Endothelial cell of umbilical vein (primary cell): ENCODE measurements around the gene RCOR3. TPM values are rescaled to one million over a fixed set of nuclear protein-coding genes. Genes with fewer than 3 reads are reported as not detected.

Experiments
- BruUV-seq: library from RNA; stranded (reverse); fragments of 400-500 nt; replicated peaks from 2 replicates; lab custom pipeline; 2021; lab: Mats Ljungman, UMichigan
- CTCF ChIA-PET: fragments of 300-600, 350-600 bp; sonication (Branson Sonifier 250); formaldehyde crosslinking; loops from one replicate; lab custom pipeline; 2021; ENCODE audit warnings: antibody characterized with exemption, inconsistent platforms; lab: Charles Lee
- POLR2A ChIA-PET: fragments of 300-600, 350-600 bp; sonication (Branson Sonifier 250); formaldehyde crosslinking; loops from one replicate; lab custom pipeline; 2021; ENCODE audit warnings: antibody characterized with exemption, inconsistent platforms; lab: Charles Lee
- DNase-seq: peaks from one replicate; pipeline ENCODE4 v3.0.0-alpha.2; 2011; ENCODE audit warnings: low read depth, low spot score
- FAIRE-seq: peaks from 2 replicates; lab custom pipeline; 2011; peaks lifted over from hg19 to GRCh38; lab: Jason Lieb, UNC
- H2AFZ ChIP-seq: 2 replicates; pipeline ENCODE4 v1.6.0; 2012; ENCODE audit warnings: low read depth, low read length, control low read depth, inconsistent platforms
- H3K27ac ChIP-seq: 2 replicates; pipeline ENCODE4 v1.5.1; 2011; ENCODE audit warnings: low read depth, mild to moderate bottlenecking, control low read depth, low read length, moderate library complexity; ENCODE audit not compliant: insufficient read depth
- H3K27me3 ChIP-seq, 2 experiments: 2 replicates each; pipeline versions ENCODE4 v1.6.0 to v1.6.1; 2011; ENCODE audit warnings: low read length in 2 of 2, mixed read lengths in 1 of 2; ENCODE audit not compliant: control insufficient read depth in 2 of 2, insufficient read depth in 2 of 2
- H3K36me3 ChIP-seq, 2 experiments: 2 replicates in 1 of 2; 3 replicates in 1 of 2; pipeline ENCODE4 v1.5.1; 2011; ENCODE audit warnings: low read length in 2 of 2, mild to moderate bottlenecking in 1 of 2, moderate library complexity in 1 of 2; ENCODE audit not compliant: control insufficient read depth in 2 of 2, insufficient read depth in 2 of 2; ENCODE audit errors: extremely low read depth in 1 of 2
- H3K4me1 ChIP-seq: 3 replicates; pipeline ENCODE4 v1.5.1; 2011; ENCODE audit warnings: mild to moderate bottlenecking, low read length; ENCODE audit not compliant: control insufficient read depth, insufficient read depth; ENCODE audit errors: extremely low read depth
- H3K4me2 ChIP-seq: 2 replicates; pipeline ENCODE4 v1.6.1; 2011; ENCODE audit warnings: low read length, control low read depth, mixed read lengths; ENCODE audit not compliant: insufficient read depth
- H3K4me3 ChIP-seq, 3 experiments: fragments of 200-600 bp in 1 of 3; sonication (generic), shearing (Covaris generic) in 1 of 3; replicated peaks in 1 of 3; 2 replicates each; pipeline ENCODE4 v1.5.1; 2011 to 2016; ENCODE audit warnings: control low read depth in 3 of 3, low read length in 3 of 3, mild to moderate bottlenecking in 2 of 3, inconsistent platforms in 1 of 3, low read depth in 1 of 3, moderate library complexity in 1 of 3; ENCODE audit not compliant: insufficient read depth in 1 of 3
- H3K79me2 ChIP-seq: 2 replicates; pipeline ENCODE4 v1.6.0; 2012; ENCODE audit warnings: low read length, inconsistent platforms; ENCODE audit not compliant: control insufficient read depth, insufficient read depth
- H3K9ac ChIP-seq: replicated peaks from 2 replicates; pipeline ENCODE3; 2011; ENCODE audit warnings: low read length, control low read depth; ENCODE audit not compliant: insufficient read depth; ENCODE audit errors: extremely low read depth
- H3K9me1 ChIP-seq: replicated peaks from 3 replicates; pipeline ENCODE4 v1.6.0; 2011; ENCODE audit warnings: mild to moderate bottlenecking, low read length; ENCODE audit not compliant: control insufficient read depth, insufficient read depth; ENCODE audit errors: extremely low read depth
- H3K9me3 ChIP-seq: replicated peaks from 2 replicates; pipeline ENCODE4 v1.5.1; 2012; ENCODE audit warnings: low read length, inconsistent platforms; ENCODE audit not compliant: control insufficient read depth, insufficient read depth
- H4K20me1 ChIP-seq: replicated peaks from 2 replicates; pipeline ENCODE3; 2011; ENCODE audit warnings: mild to moderate bottlenecking, low read length; ENCODE audit not compliant: control insufficient read depth, insufficient read depth; ENCODE audit errors: extremely low read depth
- CTCF ChIP-seq, 2 donors: IDR thresholded peaks; 1 replicate in 1 of 2; 2 replicates in 1 of 2; pipeline ENCODE4 v1.5.1; 2011; ENCODE audit warnings: low read length in 2 of 2, mild to moderate bottlenecking in 2 of 2, moderate library complexity in 2 of 2, control low read depth in 1 of 2, inconsistent platforms in 1 of 2, low read depth in 1 of 2; ENCODE audit not compliant: insufficient read depth in 1 of 2; ENCODE audit errors: extremely low read depth in 1 of 2
- EZH2 ChIP-seq: IDR thresholded peaks from 2 replicates; pipeline ENCODE4 v1.6.1; 2012; ENCODE audit warnings: borderline replicate concordance, low read depth, mild to moderate bottlenecking, moderate library complexity, low read length, inconsistent platforms; ENCODE audit not compliant: severe bottlenecking
- FOS ChIP-seq: IDR thresholded peaks from 2 replicates; pipeline ENCODE4 v1.6.1; 2011; ENCODE audit warnings: mild to moderate bottlenecking, low read length, moderate library complexity, borderline replicate concordance; ENCODE audit not compliant: insufficient read depth
- GATA2 ChIP-seq: IDR thresholded peaks from 2 replicates; pipeline ENCODE4 v1.7.0; 2011; ENCODE audit warnings: low read depth, mild to moderate bottlenecking, moderate library complexity, mixed read lengths, low read length; ENCODE audit not compliant: insufficient read length, insufficient read depth
- JUN ChIP-seq: IDR thresholded peaks from 2 replicates; pipeline ENCODE4 v1.6.1; 2011; ENCODE audit warnings: borderline replicate concordance, low read depth; ENCODE audit not compliant: insufficient read length, insufficient read depth
- MAX ChIP-seq: IDR thresholded peaks from 2 replicates; pipeline ENCODE4 v1.6.1; 2011; ENCODE audit not compliant: insufficient read depth, insufficient read length
- MYC ChIP-seq: IDR thresholded peaks from one replicate; pipeline ENCODE4 v1.6.1; 2011; ENCODE audit warnings: mild to moderate bottlenecking, low read depth, low read length
- POLR2A ChIP-seq: IDR thresholded peaks from 2 replicates; pipeline ENCODE4 v1.6.1; 2012; ENCODE audit warnings: low read depth, mild to moderate bottlenecking, control low read depth, low read length
- POLR2AphosphoS5 ChIP-seq: IDR thresholded peaks from 2 replicates; pipeline ENCODE4 v1.6.1; 2012; ENCODE audit warnings: low read depth, mild to moderate bottlenecking, control low read depth, low read length, moderate library complexity; ENCODE audit not compliant: insufficient read depth
- dilution Hi-C: fragments of 300-500 bp; cut with MboI; formaldehyde crosslinking; loops from one replicate; pipeline ENCODE4 v1.15.0; 2019; ENCODE audit warnings: low sequenced_read_pairs; ENCODE audit not compliant: extremely low pct_ligation_motif_present
- intact Hi-C: fragments of 100-400 bp; cut with micrococcal nuclease; formaldehyde crosslinking; loops from one replicate; pipeline ENCODE4 v1.10.0; 2022
- polyA plus RNA-seq, 4 experiments: library from polyadenylated mRNA; depleted of rRNA in 3 of 4; stranded (reverse) in 3 of 4; unstranded in 1 of 4; fragments of >200 nt; gene quantifications; 2 replicates each; pipeline versions ENCODE4 v1.2.1 to v1.2.3, GENCODE V29; 2011 to 2012; ENCODE audit warnings: missing spikeins in 1 of 4
- total RNA-seq: library from RNA; stranded (reverse); gene quantifications from 2 replicates; pipeline ENCODE4 v1.2.3, GENCODE V29; 2021

RCOR3 gene
- total and polyA plus RNA-seq, 2 donors (not counting 3 experiments of a cell fraction or from before 2014, with no cell fraction given), result 24.2 to 34.0 TPM

GRCh38 chr1:211361202-211361601 is 102.0 kb downstream of the RCOR3 start:
- Histone ChIP-seq H3K4me1 (no peaks in the 10 kb centered on the region), H3K27ac (no peak overlapping the region), H3K4me2 (no peak overlapping the region), H3K9me1 (no peaks in the 10 kb centered on the region), H4K20me1 (no peaks in the 10 kb centered on the region), H3K36me3 (no peaks in the 10 kb centered on the region), H2AFZ (no peak overlapping the region), H3K9ac (no peak overlapping the region), H3K9me3 (no peaks in the 10 kb centered on the region), H3K4me3 (no peak overlapping the region), H3K79me2 (no peaks in the 10 kb centered on the region), H3K27me3 (no peaks in the 10 kb centered on the region)
- FAIRE-seq (peak; percentile 58), DNase-seq (no peak)
- POLR2A ChIA-PET, result no interaction called here
- CTCF ChIA-PET, result no interaction called here
- no TSS peak for BruUV-seq
- dilution Hi-C loops, result no loop called here
- TF ChIP-seq POLR2A (no peak), CTCF (IDR thresholded peaks at IDR 0.05; ENCODE audit: extremely low read depth in 1 of 2, insufficient read depth in 1 of 2, low read depth in 1 of 2, low read length in 2 of 2) (no peak), FOS (no peak), GATA2 (no peak), MYC (no peak), POLR2AphosphoS5 (no peak), EZH2 (no peak), JUN (no peak), MAX (no peak)
- intact Hi-C loops, result no loop called here

Other genes starting within 250 kb of the RCOR3 start
- not detected in 2 replicates for gene KCNH1, start 125.2 kb upstream of the RCOR3 start, total RNA-seq
- gene KCNH1, start 125.2 kb upstream of the RCOR3 start, polyA plus RNA-seq, result not detected in 2 replicates
- 17.0 and 17.6 TPM in 2 replicates for gene TRAF5, start 67.5 kb downstream of the RCOR3 start, total RNA-seq
- 7.8 and 8.5 TPM in 2 replicates for gene TRAF5, start 67.5 kb downstream of the RCOR3 start, polyA plus RNA-seq
- gene RD3, start 232.8 kb downstream of the RCOR3 start, total RNA-seq, result not detected in 2 replicates
- gene RD3, start 232.8 kb downstream of the RCOR3 start, polyA plus RNA-seq, result not detected in 2 replicates